Lower leg skin (tissue), 3 donors: ENCODE measurements around the gene BCAM.
A peak's percentile ranks its signal among the peaks of the same experiment; 100 is the strongest.

ENCODE experiments used
- POLR2A ChIP-seq, 2 donors: fragments of 450-650 bp; IDR thresholded peaks; one replicate each; pipeline ENCODE4 v1.6.1; 2016 to 2017; ENCODE audit warnings: antibody characterized with exemption in 2 of 2, mild to moderate bottlenecking in 1 of 2, moderate library complexity in 1 of 2
- TF ChIP-seq, protein P1 (sequence below), 3 donors: fragments of 450-650 bp; IDR thresholded peaks; one replicate each; pipeline ENCODE4 v1.5.1; 2016; ENCODE audit warnings: antibody characterized with exemption in 3 of 3, mild to moderate bottlenecking in 3 of 3, moderate library complexity in 2 of 3

- TF ChIP-seq, protein P1, sequence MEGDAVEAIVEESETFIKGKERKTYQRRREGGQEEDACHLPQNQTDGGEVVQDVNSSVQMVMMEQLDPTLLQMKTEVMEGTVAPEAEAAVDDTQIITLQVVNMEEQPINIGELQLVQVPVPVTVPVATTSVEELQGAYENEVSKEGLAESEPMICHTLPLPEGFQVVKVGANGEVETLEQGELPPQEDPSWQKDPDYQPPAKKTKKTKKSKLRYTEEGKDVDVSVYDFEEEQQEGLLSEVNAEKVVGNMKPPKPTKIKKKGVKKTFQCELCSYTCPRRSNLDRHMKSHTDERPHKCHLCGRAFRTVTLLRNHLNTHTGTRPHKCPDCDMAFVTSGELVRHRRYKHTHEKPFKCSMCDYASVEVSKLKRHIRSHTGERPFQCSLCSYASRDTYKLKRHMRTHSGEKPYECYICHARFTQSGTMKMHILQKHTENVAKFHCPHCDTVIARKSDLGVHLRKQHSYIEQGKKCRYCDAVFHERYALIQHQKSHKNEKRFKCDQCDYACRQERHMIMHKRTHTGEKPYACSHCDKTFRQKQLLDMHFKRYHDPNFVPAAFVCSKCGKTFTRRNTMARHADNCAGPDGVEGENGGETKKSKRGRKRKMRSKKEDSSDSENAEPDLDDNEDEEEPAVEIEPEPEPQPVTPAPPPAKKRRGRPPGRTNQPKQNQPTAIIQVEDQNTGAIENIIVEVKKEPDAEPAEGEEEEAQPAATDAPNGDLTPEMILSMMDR (IDR thresholded peaks at IDR 0.05): peak in 1 of 3 donors; percentile 53
- peak in 1 of 2 donors; percentile 69 for TF ChIP-seq POLR2A (IDR thresholded peaks at IDR 0.05)
Observed at GRCh38 chr19:44845612-44846454, 36.9 kb downstream of the BCAM start, which contains the start of gene NECTIN2.
